HG03575 (cell line): ENCODE results near the gene RABEPK.
"Not testable (repeated sequence)": the region's sequence is repeated elsewhere in the genome, so short reads cannot be mapped to it uniquely, and the experiment has no call there.

Experiments used
- ATAC-seq: cut with Tn5 transposase; IDR thresholded peaks from one replicate; pipeline ENCODE4 v1.9.1; 2021; ENCODE audit not compliant: unreplicated experiment, insufficient number of reproducible peaks, low FRiP score; ENCODE audit errors: extremely low read depth

The RABEPK gene

DNA sequence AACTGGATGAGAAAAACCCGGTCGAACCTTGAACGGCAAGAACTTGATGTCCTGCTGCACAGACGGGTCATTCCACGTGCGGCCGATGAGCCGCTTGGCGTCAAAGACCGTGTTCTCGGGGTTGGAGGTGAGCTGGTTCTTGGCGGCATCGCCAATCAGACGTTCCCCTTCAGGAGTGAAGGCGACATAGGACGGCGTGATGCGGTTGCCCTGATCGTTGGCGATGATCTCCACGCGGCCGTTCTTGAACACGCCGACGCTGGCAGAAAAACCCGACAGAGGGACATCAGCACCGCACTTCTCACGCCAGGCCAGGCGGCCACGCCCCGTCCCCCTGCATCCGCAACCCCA is 40.3 kb downstream of the RABEPK start:
- no peak for ATAC-seq

DNA sequence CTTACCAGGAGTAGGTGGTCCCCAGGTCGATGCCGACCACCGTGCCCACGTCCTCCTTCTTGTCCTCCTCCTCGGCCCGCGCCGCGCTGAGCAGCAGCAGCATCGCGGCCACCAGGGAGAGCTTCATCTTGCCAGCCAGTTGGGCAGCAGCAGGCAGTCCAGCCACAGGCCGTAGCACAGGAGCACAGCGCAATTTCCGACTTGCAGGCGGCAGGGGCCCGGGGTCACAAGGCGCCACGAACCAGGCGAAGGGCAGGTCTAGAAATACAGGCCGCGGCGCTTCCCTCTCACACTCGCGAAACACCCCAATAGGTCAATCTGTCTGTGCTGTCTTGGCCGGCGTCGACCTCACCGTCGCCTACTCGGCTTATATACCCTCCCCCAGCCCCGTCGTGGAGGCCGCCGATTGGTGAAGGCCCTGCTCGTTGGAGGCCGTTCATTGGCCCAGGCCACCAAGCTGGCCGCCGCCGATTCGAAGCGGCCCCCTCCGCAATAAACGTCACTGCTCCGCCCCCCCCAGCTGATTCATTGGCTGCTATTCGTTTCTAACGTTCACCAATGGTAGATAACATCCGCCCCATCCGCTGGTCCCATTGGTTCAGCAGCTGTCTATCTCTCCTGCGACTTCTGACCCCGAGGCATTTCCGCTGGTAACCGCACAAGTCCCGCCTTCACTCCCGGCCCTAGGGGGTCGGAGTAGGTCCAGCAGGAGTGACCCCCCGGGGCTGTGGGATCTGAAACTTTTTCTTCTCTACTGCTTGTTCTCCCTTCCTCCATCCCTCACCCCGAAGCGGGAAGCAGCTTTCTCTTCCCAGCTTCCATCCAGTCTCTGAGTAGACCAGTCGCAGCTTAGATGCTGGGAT is 40.9 kb downstream of the RABEPK start, which contains the start of gene HSPA5:
TSS of gene HSPA5 (minus strand) at position 344 of the 863 bp plus-strand sequence. CDS start at position 127, 217 bp downstream.
- ATAC-seq, result peak; percentile 67

DNA sequence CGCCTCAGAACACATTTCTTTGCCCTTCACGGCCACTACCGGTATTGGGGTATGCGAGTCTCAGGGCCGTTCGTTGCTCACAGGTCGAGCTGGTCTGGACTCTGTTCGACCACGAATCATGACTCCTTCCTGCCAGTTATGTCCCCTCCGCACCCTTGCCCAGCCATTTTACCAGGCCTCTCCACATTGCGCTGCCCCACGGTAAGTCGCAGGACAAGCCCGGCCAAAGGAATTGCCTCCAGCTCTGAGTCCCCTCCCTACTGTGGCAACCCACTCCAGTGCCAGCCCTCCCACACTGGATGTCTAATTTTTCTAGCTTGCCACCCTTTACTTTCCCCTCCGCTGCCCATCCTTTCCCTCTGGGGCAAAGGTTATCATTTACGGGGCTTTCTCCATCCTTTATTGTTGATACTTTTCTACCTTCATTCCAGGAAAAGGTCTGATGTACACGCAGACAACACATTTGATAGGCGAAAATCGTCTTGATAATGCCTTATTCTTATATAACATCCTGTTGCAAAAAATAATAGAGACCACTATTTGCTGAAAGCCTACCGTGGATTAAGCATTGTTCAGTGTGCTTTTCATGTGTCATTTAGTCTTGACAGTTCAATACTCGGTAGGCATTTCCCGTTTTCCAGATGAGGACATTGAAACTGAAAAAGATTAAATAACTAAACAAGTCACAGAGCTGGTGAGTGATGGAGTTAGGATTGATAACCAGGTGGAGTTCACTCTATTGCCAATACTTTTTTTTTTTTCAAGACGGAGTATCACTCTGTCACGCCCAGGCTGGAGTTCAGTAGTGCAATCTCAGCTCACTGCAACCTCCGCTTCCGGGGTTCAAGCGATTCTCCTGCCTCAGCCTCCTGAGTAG is 41.8 kb downstream of the RABEPK start:
- ATAC-seq, result peak; percentile 3

DNA sequence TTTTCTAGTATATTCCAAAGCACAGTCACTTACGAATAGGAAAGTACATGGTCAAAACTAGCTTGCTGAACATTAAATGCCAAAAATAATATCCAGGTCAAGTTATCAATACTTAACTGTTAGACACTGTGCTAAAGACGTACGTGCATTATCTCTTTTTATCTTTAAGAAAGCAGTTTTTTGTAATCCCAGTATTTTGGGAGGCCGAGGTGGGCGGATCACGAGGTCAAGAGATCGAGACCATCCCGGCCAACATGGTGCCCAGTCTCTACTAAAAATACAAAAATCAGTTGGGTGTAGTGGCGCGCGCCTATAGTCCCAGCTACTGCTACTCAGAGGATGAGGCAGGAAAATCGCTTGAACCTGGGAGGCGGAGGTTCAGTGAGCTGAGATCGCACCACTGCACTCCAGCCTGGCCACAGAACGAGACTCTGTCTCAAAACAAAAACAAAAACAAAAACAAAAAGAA is 43.5 kb downstream of the RABEPK start:
- ATAC-seq, result no peak

DNA sequence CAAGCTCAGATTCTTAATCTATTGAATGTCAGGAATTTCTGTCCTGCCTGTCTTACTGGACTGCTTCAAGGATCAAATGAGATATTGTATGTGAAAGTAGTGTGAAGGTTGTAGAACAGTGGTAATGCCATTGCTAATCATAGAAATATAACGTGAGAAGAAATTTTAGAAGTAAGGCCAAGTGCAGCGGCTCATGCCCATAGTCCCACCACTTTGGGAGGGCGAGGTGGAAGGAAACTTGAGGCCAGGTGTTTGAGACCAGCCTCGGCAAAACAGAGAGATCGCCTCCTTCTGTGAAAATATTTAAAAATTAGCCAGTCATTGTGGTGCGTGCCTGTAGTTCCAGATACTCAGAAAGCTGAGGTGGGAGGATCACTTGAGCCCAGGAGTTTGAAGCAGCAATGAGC is 45.9 kb downstream of the RABEPK start:
- ATAC-seq, result no peak

DNA sequence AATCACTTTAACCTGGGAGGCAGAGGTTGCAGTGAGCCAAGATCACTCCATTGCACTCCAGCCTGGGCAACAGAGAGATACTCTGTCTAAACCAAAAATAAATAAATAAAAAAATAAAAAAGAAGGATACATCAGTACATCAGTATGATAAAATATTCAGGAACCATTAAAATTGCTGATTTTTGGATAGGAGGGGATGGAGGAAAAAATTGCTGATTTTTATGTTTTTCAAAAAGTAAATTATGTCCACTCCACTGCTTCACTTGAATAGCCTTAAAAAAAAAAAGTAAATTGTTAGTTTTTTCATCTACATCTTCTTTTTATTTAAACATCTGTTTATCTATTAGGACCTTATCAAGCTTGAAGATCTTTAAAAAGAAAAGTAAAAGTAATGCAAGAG is 53.9 kb downstream of the RABEPK start:
- ATAC-seq, result no peak

DNA sequence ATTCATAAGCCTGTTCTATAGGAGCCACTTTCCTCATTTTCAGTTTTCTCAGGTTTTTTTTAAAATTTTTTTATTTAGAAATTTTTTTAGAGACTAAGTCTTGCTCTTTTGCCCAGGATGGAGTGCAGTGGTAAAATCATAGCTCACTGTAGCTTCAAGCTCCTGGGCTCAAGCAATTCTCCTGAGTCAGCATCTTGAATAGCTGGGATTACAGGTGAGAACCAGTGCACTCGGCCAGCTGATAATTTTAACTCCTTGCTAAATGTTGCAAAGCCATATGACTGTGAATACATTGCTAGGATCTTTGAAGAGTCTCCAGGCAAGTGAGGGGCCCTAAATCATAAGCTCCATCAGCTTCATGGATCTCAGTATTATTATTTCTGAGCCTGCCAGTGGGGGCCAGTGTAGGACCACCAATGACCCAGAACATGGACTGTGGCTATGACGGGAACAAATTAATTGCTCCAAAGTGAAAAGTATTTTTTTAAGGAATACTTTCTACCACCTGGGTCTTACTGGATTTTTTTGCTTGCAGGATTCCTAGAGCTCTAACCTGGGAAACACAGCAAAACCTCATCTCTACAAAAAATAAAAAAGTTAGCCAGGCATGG is 55.5 kb downstream of the RABEPK start:
- no peak for ATAC-seq

DNA sequence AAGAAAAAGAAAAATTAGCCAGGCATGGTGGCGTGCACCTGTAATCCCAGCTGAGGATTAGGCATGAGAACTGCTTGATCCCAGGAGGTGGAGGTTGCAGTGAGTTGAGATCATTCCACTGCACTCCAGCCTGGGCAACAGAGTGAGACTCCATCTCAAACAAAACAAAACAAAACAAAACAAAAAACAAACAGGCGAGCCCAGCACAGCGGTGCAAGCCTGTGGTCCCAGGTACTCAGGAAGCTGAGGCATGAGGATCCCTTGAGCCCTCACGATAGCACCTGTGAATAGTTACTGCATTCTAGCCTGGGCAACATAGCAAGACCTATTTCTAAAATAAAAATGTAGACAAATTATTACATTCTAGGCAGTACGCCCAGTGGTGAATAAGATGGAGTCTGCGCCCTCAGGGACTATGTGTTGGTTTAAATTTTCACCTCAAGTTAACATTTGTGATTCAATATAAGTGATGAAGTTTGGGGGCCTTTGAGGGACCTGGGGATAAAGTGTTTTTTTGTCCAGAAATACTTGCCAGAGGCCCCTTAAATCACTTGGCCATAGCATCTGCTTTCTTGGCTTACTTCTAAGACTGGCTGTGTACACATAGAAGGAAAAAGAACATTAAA is 57.9 kb downstream of the RABEPK start:
- ATAC-seq, result no peak

DNA sequence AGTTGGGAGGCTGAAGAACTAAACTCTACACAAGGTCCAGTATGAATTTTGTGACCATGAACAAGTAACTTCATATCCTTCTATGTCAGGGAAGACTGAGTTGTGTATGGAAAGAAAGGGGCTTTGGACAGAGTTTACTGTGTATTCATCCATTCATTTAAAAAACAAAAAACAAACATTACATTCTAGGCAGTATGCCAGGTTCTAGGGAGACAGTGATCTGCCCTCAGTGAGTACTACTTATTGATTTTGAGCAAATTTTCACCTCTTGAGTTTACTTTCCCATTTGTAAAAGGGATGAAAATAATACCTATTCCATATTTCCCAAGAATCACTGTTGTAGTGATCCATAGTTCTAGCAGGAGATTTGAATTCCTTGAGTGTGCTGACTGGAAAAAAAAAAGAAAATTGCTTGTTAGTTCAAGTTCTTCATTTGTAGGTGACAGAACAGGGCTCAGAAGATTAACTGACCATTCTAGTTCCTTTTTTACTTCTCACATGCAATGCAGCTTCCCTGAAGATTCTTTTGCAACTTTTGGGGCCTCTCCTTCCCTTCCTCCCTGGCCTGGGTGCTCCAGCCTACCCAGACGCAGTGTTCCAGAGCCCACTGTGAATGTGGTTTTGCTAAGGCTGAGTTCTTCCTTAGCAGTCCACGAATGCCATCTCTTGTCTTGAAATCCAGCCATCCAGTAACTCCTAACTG is 58.6 kb downstream of the RABEPK start:
- no peak for ATAC-seq

DNA sequence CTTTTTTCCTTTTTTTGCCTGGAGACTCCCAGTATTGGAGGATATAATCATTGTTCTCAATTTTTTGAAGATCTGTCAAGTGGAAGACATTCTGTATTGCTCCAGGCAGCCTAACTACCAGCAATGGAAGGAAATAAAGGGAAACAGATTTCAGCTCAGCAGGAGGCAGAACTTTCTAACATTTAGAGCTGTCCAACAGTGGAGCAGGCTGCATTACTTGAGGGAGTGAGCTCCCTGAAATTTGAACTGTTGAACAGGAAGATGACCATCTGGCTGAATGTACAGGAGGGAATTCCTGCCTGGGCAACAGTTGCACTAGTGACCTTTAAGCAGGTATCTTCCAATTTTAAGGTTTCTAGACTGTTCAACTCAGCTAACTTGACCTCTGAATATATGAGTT is 60.2 kb downstream of the RABEPK start:
- ATAC-seq, result no peak

DNA sequence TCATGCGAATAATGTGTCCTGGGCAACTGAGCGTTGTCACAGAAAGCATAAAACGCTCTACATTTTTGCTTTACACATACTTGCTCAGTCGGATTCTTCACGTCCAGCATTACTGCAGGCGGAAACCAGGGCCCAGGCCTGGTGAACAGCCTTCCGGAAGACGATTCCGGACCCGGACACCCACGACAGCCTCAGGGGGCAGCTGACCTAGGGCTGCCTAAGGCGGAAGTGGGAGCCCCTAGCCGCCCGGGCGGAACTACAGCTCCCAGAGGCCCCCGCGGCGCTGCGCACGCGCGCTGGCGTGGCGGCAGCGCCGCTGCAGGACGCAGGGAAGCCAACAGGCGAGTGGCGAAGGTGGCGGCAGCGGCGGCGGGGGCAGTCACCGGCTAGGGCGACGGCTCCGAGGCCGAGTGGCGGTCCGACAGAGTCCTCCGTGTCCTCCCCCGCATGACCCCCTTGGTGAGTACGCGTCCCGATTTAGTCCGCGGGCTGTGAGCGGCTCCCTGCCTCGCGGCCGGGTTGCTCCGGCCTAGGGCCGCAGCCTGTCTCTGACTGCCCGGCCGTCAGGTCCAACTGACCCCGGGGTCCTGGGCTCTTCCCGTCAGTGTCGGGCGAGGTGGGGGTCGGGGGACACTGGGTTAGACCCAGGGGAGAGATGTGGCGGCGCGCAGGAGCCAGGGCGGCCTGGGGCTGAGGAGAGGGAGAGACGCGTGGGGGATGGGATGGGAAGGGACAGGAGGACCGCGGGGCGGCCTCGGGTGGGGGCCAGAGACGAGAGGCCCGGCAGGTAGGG is 61.4 kb downstream of the RABEPK start, which contains the start of gene GAPVD1:
TSS of gene GAPVD1 (plus strand) at position 326 of the 793 bp plus-strand sequence. CDS start 37,096 bp downstream, outside the sequence.
- ATAC-seq, result no peak

DNA sequence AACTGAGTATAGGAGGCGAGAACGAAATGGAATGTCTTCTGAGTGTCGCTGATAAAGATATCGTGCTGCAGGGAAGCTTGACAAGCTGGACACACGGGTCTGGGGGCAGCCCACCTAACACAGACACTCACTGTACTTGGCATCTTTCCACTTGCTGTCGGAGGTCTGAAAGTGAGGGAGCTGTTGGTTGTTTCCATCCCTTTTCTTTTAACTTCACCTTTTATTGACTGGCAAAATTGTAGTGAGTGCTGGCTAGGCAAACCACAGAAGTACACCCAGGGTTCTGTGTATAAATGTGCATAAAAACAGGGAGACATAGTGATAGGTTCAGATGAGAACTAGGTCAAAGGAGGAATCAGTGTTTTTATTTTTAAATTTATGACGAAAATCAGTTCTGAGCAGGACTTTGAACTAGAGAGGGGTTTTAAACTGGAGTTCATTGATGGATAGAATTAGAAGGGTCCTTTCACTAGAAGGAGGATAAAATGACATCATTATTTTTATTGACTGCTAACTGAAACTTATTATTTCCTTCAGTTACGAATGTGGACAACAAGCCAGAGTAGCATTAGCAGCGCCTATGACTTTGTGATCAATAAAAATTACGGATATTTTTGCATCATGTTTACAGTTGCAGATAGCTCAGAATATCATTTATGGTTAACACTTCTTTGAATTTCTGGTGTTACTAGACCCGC is 62.1 kb downstream of the RABEPK start:
- no peak for ATAC-seq

DNA sequence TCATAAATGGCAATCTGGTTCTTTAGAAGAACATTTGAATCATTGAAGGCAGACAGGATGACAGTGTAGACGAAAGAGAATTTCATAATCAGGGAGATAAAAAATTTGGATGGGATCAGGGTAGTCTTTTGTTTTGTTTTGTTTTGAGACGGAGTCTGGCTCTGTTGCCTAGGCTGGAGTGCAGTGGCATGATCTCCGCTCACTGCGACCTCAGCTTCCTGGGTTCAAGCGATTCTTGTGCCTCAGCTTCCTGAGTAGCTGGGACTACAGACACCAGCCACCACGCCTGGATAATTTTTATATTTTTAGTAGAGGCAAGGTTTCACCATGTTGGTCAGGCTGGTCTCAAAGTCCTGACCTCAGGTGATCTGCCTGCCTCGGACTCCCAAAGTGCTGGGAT is 63.7 kb downstream of the RABEPK start:
- ATAC-seq, result not testable (repeated sequence)

DNA sequence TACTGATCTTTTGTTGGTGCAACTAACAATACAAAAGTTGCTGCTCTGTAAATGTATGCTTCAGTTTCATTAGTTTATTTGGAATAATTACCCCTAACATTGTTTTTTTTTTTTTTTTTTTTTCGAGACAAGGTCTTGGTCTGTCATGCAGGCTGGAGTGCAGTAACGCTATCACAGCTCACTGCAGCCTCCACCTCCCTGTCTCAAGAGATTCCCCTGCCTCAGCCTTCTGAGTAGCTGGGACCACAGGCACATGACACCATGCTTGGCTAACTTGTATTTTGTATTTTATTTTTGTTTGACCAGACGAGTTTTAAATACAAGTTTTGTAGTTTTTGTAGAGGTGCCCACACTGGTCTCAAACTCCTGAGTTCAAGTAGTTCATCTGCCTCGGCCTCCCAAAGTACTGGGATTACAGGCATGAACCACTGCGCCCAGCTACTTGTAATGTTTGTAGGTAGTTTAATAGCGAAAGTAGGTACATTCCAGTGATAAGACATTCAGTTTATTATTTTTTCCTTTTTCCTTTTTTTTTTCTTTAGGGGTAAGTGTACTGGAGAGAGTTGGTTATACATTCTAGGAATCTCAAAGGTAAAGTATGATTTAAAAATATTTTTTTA is 68.2 kb downstream of the RABEPK start:
- no peak for ATAC-seq

DNA sequence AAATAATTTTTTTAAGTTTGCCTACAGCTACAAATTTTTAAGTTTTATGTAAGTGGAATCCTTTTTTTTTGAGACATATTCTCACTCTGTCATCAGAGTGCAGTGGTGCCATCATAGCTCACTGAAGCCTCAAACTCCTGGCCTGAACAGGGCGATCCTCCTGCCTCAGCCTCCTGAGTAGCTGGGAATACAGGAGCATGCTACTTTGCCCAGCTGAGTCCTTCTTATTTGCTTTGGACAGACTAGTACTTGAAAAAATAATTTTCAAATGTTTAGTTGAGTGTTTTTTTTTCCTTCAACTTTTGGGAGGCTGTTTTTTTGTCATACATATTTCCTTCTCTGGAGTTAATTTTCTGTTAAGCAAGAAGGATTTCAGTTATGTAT is 68.7 kb downstream of the RABEPK start:
- ATAC-seq, result no peak

DNA sequence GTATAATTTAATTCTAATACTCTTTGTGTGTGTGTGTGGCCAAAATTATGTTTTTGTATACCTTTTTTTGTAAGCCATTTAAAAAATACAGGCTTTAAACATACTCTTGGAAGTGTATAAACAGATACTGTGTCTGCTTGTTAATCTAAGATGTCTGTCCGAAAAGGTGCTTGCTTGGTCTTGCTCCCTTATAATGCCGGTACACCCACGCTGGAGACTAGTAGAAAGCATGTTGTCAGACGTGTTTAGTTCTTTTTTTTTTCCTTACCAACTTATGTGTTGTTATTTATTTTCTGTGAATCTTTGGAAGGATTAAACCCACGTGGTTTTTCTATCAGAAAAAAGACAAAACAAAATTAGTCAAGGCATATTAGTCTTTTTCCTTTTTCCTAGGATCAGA is 70.7 kb downstream of the RABEPK start:
- no peak for ATAC-seq

DNA sequence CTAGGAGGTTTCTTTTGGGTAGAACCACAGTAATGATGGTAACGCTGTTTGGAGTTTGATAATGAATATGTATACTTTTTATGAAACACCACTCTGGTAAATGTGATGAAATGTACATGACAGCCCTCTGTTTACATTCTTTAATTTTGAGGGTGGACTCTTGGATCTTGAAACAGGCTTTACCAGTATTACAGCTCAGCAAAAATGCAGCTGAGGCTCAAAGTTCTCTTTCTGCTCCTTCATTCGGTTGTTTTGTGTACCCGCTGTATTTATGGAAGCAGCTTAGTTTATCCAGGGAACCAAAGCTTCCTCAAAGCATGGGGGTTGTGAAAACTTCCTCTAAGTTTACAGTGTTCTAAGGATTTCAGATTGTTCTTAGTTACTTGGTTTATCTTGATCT is 72.4 kb downstream of the RABEPK start:
- no peak for ATAC-seq
